Measurements from ENCODE around the gene ACTR3.

The ACTR3 gene

DNA sequence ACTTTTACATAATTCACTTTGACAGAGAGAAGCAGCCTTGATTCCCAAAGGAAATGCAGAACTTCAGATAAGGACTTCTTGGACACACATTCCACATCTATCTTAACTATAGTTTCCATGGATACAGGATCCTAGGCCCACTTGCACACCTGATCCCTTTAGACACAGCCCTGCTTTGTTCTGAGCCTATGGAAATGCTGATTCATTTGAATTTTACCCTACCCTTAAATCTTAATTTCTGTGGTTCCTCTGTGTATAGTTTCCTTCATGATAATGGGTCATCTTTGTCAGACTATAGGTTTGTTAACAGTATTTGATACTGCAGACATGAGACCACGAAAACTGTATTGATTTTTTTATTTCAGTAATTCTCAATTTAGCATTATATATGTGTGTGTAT lies 77.4 kb downstream of the ACTR3 start:
- DNase-seq, result no peak

DNA sequence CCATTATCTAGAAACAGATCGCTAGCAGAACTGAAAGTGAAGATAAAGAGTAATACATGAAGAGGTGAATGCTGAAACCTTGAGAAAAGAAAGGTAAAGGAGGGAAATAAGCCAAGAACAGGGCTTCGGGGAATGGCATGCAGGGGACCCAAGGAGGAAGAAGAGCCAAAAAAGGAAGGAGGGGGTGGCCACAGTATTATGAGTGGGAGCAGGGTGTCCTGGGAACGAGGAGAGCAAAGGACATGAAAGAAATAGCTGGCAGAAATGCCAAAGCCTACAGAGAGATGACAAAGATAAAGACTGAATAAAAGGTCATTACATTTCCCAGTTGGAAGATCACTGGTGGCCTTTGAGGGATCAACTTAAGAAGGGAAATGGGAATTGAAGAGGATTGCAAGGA lies 82.9 kb downstream of the ACTR3 start:
- DNase-seq, result no peak

- no peak for DNase-seq
These were observed 83.9 kb downstream of the ACTR3 start for GRCh38 chr2:113973810-113974209.

DNA sequence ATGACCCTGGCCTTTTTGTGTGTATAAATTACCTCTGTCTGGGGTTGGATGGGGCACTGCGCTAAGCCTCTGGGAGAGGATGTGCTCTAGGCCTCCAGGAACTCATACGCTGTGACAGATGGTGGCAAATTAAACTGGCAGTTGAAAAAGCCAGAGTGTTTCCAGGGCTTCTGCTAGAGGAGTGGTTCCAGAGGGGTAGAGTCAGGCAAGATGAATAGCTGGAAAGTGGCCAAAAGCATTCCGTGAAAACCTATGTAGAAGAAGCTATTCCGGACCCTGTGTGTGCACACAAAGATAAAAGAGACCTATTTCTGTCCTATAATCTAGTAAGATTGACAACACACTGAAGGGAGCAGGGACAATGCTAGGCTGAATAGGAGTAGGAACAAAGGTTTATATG lies 84.8 kb downstream of the ACTR3 start:
- no peak for DNase-seq

DNA sequence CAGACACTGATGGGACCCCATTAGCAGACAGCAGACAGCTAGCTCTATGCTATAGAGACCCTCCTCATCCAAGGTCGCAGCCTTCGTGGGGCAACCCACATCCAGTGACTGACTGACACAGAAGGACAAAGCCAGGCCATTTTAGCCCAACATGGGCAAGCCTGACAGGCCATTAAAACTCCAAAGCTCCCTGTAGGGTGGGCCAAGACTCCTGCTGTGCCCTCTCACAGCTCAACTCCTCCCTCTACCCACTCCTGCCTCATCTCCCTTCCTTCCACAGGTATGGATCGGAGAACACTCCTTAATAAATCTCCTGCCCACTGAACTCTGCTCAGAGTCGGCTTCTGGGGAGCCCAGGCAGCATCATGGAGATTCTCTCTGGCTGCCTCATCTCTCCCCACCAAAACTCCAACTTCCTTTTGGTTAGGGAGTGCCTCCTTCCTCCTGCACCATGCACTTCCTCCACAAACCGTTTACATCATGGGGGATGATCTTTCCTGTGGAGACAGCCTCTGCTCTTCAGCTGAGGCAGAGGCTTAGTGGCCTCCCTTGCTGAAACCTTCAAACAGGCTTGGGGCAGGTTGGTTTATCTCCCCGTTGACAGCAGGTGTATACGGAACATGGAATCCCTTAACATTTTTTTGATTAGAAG lies 86.5 kb downstream of the ACTR3 start:
- DNase-seq, result no peak

DNA sequence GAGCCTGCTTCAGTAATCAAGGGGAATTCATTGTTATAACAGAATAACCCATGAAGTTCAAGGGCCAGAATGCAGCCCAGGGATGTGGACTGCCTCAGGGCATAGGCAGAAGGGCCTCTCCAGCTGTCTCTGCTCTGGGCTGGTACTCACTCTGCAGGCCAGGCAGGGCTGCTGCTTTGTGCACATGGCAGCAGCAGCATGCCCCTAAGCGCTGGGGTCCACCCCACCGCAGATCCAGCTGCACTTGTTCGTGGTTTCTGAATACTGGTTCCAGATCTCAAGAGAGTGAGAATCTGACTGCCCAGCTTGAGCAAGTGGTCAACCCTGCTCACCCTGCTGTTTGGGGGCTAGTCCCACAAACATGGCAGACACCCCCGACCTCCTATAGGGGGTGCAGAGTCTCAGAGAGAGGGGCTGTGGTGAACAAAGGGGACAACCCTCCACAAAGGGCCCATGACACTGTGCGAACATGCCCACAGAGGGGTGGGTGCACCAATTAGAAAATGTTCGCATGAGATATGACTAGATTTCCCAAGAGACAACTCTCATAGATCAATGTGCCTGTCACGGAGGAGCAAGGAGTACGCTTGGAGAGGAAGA lies 87.3 kb downstream of the ACTR3 start:
- DNase-seq, result no peak

- no peak for DNase-seq
These were observed 88.0 kb downstream of the ACTR3 start for GRCh38 chr2:113977660-113978523.

DNA sequence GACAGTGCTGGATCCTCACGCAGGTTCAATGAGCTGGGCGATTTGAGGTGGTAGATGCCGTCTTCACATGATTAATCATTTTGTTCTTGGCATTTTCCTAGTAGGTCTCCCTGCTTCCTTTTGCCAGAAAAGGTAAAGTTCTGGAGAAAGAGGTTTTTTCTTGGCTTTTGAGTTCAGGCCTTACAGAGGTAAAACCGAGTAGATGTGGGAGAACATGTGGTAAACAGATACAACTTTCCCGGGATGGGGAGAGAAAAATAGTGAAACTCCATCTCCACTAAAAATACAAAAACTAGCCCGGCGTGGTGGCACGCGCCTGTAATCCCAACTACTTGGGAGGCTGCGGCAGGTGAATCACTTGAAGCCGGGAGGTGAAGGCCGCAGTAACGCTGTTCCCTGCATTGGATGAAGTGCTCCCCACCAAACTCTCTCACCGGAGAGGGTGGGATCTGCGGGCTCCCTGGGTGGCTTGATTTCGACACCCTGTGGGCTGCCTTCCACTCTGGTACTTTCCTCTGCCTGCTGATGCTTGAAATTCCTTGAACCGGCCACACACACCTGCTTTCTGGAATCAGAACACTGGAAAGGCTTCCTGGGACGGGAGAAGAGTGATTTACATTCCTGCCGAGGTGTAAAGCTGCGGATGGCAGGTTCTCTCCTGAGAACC lies 88.8 kb downstream of the ACTR3 start:
- DNase-seq, result no peak

- DNase-seq, result no peak
These were observed 89.6 kb downstream of the ACTR3 start for GRCh38 chr2:113979191-113980128.

- DNase-seq, result no peak
These were observed 91.1 kb downstream of the ACTR3 start for GRCh38 chr2:113980946-113981345.

DNA sequence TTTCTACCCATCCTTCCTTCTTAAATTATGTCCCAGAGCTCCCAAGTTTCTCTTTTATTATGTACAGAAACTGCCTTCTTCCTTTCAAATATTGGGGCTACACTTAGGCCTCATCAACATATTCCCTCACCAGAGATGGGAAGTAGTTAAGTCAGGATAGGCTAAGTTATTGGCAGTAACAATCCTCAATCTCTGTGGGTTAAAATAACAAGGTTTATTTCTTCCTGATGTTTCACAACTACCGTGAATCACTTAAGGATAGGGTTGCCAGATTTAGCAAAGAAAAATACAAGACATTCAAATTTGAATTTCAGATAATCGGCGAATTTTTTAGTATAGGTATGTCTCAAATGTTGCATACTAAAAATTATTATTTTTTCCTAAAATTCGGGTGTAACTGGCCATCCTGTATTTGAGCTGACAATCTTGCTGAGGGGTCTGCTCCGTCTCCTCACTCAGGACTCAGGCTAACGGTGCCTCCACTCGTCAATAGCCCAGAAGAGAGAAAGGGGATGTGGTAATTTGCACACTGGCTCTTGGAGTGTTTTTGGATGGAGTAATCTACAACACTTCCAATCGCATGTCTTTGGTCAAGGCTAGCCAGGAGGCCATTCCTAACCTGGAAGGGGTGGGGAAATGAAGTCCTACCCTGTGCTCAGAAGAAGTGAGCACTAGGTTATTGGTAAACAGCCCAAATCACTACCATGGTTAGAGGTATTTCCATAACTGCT lies 91.7 kb downstream of the ACTR3 start:
- no peak for DNase-seq

DNA sequence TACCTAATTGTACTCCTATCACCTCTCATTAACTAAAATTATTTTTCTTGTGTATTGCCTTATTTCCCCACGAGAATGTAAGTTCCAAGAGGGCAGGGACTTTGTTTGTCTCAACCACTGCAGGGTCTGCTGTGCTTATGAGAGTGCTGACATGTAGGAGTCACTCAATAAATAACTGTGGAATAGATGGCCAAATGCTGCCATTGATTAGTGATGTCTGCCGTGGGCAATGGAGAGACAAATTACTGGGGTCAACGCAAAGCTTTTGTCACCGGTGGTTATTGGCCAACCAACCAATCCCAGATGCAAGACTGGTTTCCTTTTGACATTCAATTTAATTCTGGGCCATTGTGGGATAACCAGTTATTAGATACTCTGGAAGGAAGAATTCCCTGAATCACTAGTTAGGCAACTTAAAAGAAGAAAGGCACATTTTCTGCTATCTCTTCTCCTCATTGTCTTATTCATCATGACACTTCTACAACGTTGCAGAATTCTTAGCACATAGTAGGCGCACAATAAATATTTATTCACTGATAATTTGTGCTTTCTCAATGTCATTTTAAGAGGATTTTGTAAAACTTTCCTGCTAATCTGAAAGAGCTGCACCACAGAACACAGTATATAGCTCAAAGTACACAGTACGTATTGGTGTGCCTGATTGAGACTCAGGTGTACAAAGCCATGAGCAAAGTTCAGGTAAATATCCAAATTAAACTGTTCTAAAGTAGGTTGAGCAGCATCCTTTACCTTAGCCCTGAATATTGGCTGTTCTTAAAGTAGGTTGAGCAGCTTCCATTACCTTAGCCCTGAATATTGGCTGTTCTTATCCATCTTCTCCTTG lies 95.9 kb downstream of the ACTR3 start:
- no peak for DNase-seq

DNA sequence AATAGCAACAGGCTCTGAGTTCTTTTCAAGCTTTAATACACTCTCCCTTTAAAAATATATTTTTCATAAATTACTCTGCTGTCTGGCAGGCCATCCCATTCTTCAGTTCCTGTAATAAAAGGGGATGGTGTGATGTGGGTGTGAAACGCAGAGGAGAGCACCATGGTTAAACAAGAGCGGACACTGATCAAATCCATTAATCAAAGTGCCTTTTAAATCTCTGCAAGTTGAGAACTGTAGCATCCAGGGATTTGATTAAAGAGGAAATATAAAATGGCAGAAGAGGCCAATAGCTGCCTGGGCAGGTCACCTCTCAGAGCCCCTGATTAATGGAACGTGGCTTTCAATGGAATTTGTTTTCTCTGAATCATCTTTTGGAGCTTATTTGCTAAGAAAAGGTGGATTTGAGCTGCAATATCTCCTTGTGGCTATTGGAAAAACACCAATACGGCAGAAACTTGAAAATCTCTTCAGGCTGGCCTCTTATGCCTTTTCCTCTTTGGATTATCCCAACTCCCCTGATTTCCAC lies 96.9 kb downstream of the ACTR3 start:
- no peak for DNase-seq

- DNase-seq, result no peak
These were observed 102.2 kb downstream of the ACTR3 start for GRCh38 chr2:113992090-113992489.

- DNase-seq, result no peak
These were observed 107.0 kb downstream of the ACTR3 start for GRCh38 chr2:113996671-113997594.

DNA sequence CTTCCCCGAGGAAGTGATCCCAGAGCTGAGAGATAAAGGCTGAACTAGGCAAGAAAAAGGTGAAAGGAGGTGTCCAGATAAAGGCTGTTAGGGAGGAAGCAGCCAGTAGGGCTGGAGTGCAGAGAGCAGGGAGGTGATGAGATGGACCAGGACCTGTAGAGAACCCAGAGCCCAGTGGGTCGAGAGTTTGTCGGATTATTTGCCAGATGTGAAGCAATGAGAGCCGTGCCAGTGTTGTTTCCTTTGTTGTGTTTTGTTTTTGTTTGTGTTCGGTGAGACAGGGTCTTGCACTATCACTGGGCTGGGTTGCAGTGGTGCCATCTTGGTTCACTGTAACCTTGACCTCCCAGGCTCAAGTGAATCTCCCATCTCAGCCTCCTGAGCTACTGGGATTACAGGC lies 111.3 kb downstream of the ACTR3 start:
- DNase-seq, result no peak

DNA sequence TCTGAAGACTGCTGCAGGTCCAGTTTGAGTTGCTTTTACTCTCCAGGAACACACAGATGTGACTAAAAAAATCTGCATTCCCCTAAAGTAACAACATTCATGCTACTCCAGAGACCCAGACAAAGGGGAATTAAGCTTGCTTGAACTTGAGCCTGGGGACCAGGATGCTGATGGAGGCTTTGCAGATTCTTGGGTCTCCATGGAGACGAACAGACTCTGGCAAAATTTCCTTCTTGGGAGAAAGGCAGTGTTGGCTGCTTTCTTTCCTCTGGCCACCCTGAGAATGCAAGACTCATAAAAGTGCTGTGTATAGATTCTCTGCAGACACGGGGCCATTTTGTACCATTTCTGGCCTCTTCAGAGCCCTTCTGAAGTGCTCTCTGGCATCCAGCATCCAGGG lies 112.0 kb downstream of the ACTR3 start:
- DNase-seq, result no peak

GRCh38 chr2:114005110-114005783 lies 115.4 kb downstream of the ACTR3 start:
- DNase-seq, result no peak

DNA sequence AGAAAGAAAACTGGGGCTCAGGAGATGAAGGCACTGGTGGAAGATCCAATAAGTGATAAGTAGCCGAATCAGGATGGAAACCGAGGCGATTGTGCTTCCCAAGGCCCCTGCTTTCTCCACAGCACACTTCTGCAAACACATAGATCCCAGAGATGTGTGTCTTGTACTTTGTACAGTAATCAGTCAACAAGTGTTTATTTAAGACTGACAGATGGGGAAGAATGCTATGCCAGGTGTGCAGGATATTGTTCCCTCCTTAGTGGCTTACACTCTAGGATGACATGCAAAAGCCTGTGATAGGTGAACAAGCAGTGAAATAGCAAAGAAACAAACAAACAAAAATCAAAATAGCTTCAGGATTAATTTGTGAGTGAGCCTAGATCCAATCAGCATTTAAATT lies 116.6 kb downstream of the ACTR3 start:
- no peak for DNase-seq

Measured in NCI-H2029 (cell line).